Esophagus muscularis mucosa (tissue), 4 donors: ENCODE measurements around the gene TMEM140. TPM values are rescaled to one million over a fixed set of nuclear protein-coding genes. Genes with fewer than 3 reads are reported as not detected.
A peak's percentile ranks its signal among the peaks of the same experiment; 100 is the strongest.

ENCODE experiments used
- DNase-seq: peaks from one replicate; pipeline ENCODE4 v3.0.0-alpha.2; 2017; ENCODE audit errors: extremely low spot score
- H3K27ac ChIP-seq, 4 donors: fragments of 200-600 bp; sonication (generic); replicated peaks in 1 of 4; 1 replicate in 3 of 4; 2 replicates in 1 of 4; pipeline ENCODE4 v1.5.1; 2016 to 2019; ENCODE audit warnings: mild to moderate bottlenecking in 1 of 4
- H3K27me3 ChIP-seq, 4 donors: fragments of 200-600 bp; sonication (generic); one replicate each; pipeline versions ENCODE4 v1.5.1 to v1.6.0; 2016 to 2019
- H3K36me3 ChIP-seq, 4 donors: fragments of 200-600 bp; sonication (generic); one replicate each; pipeline ENCODE4 v1.5.1; 2016 to 2019
- H3K4me1 ChIP-seq, 4 donors: fragments of 200-600 bp; sonication (generic); one replicate each; pipeline ENCODE4 v1.5.1; 2016 to 2019
- H3K4me3 ChIP-seq, 4 donors: fragments of 200-600 bp; sonication (generic); 1 replicate in 2 of 4; 2 replicates in 2 of 4; pipeline ENCODE4 v1.5.1; 2016 to 2019; ENCODE audit warnings: mild to moderate bottlenecking in 4 of 4, moderate library complexity in 1 of 4
- H3K9me3 ChIP-seq, 4 donors: fragments of 200-600 bp; sonication (generic); 1 replicate in 3 of 4; 2 replicates in 1 of 4; pipeline ENCODE4 v1.5.1; 2016 to 2019
- EP300 ChIP-seq: sonication (generic); formaldehyde crosslinking; IDR thresholded peaks from one replicate; pipeline ENCODE4 v1.6.1; 2017; ENCODE audit warnings: antibody characterized with exemption
- POLR2A ChIP-seq: fragments of 450-650 bp; IDR thresholded peaks from one replicate; pipeline ENCODE4 v1.6.1; 2017; ENCODE audit warnings: antibody characterized with exemption, moderate library complexity, mild to moderate bottlenecking, low read depth
- POLR2AphosphoS5 ChIP-seq, 2 donors: sonication (generic); formaldehyde crosslinking; IDR thresholded peaks; one replicate each; pipeline ENCODE4 v1.6.1; 2017; ENCODE audit warnings: antibody characterized with exemption in 2 of 2
- WGBS: methylation state at CpG from one replicate; pipeline ENCODE4 v1.1.5; 2018; 5-methylcytosine and 5-hydroxymethylcytosine counted together
- intact Hi-C: fragments of 100-400 bp; cut with DNase I; formaldehyde crosslinking; loops from one replicate; pipeline ENCODE4 v1.15.1; 2023
- total RNA-seq, 4 donors: library from RNA; depleted of rRNA; stranded (reverse); fragments of >200 nt; gene quantifications; one replicate each; pipeline versions ENCODE4 v1.1.0 to v1.2.1, GENCODE V29; 2016
- TF ChIP-seq, protein P1 (sequence below), 3 experiments: fragments of 200-600 bp in 2 of 3; fragments of 450-650 bp in 1 of 3; sonication (generic) in 2 of 3; IDR thresholded peaks; one replicate each; pipeline ENCODE4 v1.5.1; 2017 to 2019; ENCODE audit warnings: antibody characterized with exemption in 3 of 3, mild to moderate bottlenecking in 2 of 3, moderate library complexity in 1 of 3

The TMEM140 gene
- total RNA-seq, 4 donors from 2014 or later, result 13.0 to 21.2 (median 17.1) TPM

DNA sequence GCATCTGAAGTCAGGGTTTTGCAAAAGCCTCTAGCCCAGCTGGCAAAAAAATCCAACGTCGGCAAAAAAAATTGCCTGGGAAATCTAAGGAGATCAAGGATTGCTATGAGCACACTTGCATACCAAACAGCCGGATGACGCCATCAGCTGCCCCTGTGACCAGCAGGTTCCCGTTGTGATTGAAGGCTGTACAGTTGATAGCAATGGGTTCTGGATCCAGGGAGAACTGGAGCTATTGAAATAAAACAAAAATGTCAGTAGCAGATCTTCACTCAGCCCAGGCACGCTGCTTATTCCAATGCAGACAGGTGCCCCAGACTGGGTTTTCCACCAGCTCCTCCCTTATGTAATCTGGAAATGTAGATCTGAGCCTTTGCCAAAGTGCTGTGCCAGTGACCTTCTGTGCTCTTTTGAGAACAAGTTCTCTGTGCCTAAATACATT lies 41.4 kb downstream of the TMEM140 start:
- no peak for DNase-seq
- 85% methylated on average over 6 of the region's 6 CpGs for WGBS

DNA sequence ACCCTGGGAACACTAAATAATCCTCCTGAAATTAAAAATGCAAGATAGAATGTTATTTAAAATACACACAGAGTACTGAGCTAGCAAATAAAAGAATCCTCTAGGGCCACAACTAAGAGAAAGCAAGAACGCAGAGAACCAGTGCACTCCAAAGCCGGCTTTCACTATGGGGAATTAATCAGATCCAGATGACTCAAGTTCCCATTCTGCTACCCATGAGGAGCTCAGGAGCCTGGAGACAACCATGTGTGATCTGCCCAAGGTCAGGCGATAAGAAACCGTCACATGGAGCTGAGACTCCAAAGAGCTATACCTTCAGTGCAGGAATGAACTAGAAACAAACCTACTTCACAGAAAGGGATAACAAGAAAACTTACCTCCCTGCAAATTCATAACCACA lies 42.1 kb downstream of the TMEM140 start:
- Histone ChIP-seq H3K36me3 (peaks cover 43 to 95% (median 77%) of the 10 kb centered on the region in 4 donors), H3K4me3 (no peak overlapping the region), H3K4me1 (peaks cover 9 to 39% (median 31%) of the 10 kb centered on the region in 4 donors), H3K27ac (peak overlapping the region in 3 of 4 donors; percentile 22 to 39 (median 22)), H3K27me3 (no peaks in the 10 kb centered on the region), H3K9me3 (no peaks in the 10 kb centered on the region)
- no peak for DNase-seq
- intact Hi-C loops, result no loop called here
- WGBS, result 79% methylated on average over 4 of the region's 4 CpGs
- TF ChIP-seq POLR2AphosphoS5 (IDR thresholded peaks at IDR 0.05) (no peak), EP300 (no peak), POLR2A (no peak)
- TF ChIP-seq, protein P1, sequence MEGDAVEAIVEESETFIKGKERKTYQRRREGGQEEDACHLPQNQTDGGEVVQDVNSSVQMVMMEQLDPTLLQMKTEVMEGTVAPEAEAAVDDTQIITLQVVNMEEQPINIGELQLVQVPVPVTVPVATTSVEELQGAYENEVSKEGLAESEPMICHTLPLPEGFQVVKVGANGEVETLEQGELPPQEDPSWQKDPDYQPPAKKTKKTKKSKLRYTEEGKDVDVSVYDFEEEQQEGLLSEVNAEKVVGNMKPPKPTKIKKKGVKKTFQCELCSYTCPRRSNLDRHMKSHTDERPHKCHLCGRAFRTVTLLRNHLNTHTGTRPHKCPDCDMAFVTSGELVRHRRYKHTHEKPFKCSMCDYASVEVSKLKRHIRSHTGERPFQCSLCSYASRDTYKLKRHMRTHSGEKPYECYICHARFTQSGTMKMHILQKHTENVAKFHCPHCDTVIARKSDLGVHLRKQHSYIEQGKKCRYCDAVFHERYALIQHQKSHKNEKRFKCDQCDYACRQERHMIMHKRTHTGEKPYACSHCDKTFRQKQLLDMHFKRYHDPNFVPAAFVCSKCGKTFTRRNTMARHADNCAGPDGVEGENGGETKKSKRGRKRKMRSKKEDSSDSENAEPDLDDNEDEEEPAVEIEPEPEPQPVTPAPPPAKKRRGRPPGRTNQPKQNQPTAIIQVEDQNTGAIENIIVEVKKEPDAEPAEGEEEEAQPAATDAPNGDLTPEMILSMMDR (IDR thresholded peaks at IDR 0.05), result no peak

More for the DNA sequence above, 41.4 kb downstream of the TMEM140 start:
- Histone ChIP-seq H3K27me3 (no peaks in the 10 kb centered on the region), H3K4me1 (peaks cover 9 to 33% (median 25%) of the 10 kb centered on the region in 4 donors), H3K9me3 (no peaks in the 10 kb centered on the region), H3K36me3 (peaks cover 43 to 95% (median 77%) of the 10 kb centered on the region in 4 donors), H3K27ac (peak overlapping the region in 3 of 4 donors; percentile 11 to 22 (median 22)), H3K4me3 (no peak overlapping the region)
- intact Hi-C loops, result no loop called here
- TF ChIP-seq EP300, result no peak
- TF ChIP-seq, protein P1 (IDR thresholded peaks at IDR 0.05), result no peak
- TF ChIP-seq POLR2AphosphoS5 (IDR thresholded peaks at IDR 0.05), result no peak
- TF ChIP-seq POLR2A, result no peak

DNA sequence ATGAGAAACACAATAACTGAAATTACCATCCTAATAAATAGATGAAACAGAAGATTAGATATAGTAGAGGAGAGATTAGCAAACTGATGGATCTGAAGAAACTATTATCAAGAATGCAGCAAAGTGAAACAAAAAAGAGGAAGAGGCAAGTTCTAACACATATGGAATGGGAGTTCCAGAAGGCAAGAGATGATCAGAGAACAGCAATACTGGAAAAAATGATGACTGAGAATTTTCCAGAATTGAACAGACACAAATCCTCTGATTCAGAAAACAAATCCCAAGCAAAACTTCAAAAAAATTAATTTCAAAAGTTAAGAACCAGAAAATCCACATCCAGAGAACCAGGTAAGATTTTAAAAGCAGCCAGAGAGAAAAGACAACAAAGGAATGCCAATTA lies 42.8 kb downstream of the TMEM140 start:
- no peak for DNase-seq
- no peaks in the 10 kb centered on the region for H3K9me3 ChIP-seq
- intact Hi-C loops, result no loop called here
- no peak for TF ChIP-seq POLR2A
- TF ChIP-seq, protein P1 (IDR thresholded peaks at IDR 0.05), result no peak
- TF ChIP-seq EP300, result no peak
- no peak for TF ChIP-seq POLR2AphosphoS5 (IDR thresholded peaks at IDR 0.05)
- peaks cover 9 to 39% (median 31%) of the 10 kb centered on the region in 4 donors for H3K4me1 ChIP-seq
- no peaks in the 10 kb centered on the region for H3K27me3 ChIP-seq
- H3K4me3 ChIP-seq, result no peak overlapping the region
- peak overlapping the region in 1 of 4 donors; percentile 22 for H3K27ac ChIP-seq
- peaks cover 45 to 95% (median 75%) of the 10 kb centered on the region in 4 donors for H3K36me3 ChIP-seq

DNA sequence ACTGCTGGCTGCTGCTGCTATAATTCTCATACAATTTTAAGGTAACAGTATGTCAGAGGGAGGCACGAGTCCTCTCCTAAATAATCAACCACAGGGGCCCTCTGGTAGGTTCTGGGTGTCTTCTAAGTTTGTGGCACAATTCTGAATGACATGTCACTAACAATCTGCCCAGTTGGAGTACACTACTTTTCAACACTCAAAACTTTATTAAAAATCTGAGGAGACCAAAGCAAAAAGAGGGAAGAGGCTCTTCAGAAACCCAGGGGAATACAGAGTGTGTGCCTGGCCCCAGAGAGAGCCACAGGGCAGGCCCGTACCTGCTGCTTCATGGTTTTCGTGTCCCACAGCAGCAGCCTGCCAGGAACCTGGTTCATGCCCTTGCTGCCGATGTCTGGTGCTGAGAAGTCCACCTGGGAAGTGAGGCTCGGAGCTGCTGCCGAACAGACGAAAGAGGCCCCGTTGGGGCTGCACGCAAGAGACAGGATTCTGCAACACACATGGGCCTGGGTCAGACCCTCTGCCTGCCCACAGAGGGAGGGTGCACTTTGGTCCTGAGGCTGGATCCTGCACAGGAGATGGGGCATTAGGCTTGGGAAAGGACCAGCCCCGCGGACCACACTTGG lies 45.2 kb downstream of the TMEM140 start:
- H3K27me3 ChIP-seq, result no peaks in the 10 kb centered on the region
- WGBS, result 92% methylated on average over 11 of the region's 11 CpGs
- no peak for DNase-seq
- no peaks in the 10 kb centered on the region for H3K9me3 ChIP-seq
- intact Hi-C loops, result no loop called here
- peaks cover 40 to 95% (median 75%) of the 10 kb centered on the region in 4 donors for H3K36me3 ChIP-seq
- TF ChIP-seq EP300 (no peak), POLR2A (no peak), POLR2AphosphoS5 (IDR thresholded peaks at IDR 0.05) (no peak)
- TF ChIP-seq, protein P1 (IDR thresholded peaks at IDR 0.05), result no peak
- no peak overlapping the region for H3K4me3 ChIP-seq
- peaks cover 9 to 39% (median 31%) of the 10 kb centered on the region in 4 donors for H3K4me1 ChIP-seq
- H3K27ac ChIP-seq, result peak overlapping the region; percentile 71 to 77 (median 76)
